Measurements from ENCODE around the gene GAB2.

The GAB2 gene

DNA sequence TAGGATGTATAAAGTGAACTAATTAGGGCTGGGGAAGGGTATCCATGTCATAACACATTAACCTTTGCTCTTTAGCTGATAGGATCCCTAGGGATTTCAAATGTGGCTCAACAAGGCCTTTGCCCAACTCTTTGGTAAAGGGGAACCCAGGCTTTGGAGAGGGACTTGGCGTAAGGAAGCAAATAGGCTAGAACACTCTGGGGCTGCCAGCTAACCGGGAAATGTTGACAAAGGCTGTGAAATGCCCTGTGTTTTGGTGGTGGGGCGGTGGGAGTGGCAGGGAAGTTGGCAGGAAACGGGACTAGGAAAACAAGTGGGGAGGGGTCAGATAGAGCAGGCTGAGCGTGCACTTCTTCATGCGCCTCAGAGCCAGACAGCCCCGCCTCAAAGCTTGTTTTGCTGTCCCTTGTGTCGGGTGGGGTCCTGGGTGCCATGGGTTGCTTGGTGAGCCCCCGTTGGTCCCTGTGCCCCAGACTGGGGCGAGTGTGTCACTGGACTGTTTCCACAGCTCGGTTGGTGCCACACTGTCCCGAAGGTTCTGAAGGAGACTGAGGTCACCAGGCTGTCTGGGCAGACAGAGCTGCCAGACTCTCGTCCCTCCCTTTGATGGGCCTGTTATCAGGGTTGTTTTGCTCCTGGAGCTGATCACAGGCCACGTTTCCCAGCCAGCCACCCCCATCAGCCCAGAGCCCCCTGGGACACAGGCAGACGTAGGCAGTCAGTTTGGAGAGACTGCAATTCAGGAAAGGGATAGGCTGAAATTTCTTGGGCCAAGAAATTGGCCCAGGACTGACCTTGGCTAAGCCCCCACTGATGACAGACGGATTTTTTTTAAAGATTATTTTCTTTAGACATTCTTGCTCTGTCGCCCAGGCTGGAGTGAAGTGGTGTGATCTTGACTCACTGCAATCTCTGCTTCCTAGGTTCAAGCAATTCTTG lies 248.8 kb downstream of the GAB2 start:
- DNase-seq: no peak

DNA sequence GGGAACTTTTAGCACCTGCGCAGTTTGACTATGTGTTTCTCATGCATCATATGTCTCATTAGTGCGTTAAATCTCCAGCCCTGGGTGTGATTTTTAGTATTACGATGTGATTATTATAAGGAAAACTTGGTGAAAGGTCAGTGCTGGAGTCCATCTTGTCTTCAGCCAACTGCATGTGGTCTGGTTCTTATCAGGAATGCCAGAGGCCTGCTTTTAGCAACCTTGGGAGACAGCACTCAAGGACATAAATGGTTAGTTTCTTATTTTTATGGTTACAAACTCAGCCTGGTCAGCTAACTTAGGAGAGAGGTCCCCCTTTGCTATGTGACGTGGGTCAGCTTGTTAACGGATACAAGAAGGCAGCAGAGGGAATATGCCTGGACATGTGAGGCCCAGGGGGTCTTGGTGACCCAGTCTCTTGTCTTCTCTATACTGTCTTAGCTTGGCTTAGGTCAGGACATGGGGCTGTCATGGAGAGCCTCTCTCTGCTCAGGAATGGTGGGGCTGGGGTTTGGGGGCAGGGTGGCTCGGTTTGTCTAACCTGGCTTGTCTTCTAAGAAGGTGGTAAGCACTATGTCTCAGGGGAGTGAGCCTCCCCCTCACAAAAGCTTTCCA lies 250.7 kb downstream of the GAB2 start:
- no peak for DNase-seq
